ENCODE measurements around the gene TAS2R9.

Gene TAS2R9

DNA sequence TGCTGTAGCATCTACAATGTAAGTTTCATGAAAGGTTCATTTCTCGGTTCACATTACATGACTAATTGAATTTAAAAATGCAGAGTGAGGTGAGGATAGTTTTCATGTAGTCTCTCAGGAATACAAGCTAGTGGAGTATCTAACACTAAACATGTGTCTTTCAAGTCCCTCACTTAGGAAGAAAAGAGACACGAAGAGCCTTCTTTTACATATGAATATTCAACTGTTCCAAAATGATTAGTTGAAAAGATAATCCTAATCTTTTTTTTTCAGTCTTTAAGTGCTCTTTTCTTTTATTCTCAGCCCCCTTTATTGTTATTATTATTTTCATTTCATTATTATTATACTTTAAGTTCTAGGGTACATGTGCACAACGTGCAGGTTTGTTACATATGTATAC lies 28.5 kb upstream of the TAS2R9 start:
- no peak overlapping the region for H3K27ac ChIP-seq
- TF ChIP-seq, protein P1, sequence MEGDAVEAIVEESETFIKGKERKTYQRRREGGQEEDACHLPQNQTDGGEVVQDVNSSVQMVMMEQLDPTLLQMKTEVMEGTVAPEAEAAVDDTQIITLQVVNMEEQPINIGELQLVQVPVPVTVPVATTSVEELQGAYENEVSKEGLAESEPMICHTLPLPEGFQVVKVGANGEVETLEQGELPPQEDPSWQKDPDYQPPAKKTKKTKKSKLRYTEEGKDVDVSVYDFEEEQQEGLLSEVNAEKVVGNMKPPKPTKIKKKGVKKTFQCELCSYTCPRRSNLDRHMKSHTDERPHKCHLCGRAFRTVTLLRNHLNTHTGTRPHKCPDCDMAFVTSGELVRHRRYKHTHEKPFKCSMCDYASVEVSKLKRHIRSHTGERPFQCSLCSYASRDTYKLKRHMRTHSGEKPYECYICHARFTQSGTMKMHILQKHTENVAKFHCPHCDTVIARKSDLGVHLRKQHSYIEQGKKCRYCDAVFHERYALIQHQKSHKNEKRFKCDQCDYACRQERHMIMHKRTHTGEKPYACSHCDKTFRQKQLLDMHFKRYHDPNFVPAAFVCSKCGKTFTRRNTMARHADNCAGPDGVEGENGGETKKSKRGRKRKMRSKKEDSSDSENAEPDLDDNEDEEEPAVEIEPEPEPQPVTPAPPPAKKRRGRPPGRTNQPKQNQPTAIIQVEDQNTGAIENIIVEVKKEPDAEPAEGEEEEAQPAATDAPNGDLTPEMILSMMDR (conservative IDR thresholded peaks at IDR 0.05) = no peak
- no peak for TF ChIP-seq ZFX (IDR thresholded peaks at IDR 0.05)

DNA sequence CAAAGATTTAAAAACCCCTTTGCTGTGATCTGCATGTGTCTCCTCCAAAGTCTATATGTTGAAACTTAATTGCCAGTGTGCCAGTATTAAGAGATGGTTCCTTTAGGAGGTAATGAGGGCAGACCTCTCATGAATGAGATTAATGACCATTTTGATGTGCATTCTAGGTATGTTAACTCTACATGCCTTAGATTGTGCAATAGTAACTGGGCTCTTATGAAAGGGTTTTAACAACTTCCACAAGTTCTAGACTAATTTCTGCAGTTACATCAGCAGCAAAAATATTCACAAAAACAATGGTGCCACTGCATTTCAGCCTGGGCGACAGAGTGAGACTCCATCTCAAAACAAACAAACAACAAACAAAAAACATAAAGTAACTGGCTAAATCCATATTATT lies 20.0 kb upstream of the TAS2R9 start:
- TF ChIP-seq ZFX (IDR thresholded peaks at IDR 0.05) = no peak
- TF ChIP-seq, protein P1 (conservative IDR thresholded peaks at IDR 0.05) = no peak
- H3K27ac ChIP-seq = no peak overlapping the region

DNA sequence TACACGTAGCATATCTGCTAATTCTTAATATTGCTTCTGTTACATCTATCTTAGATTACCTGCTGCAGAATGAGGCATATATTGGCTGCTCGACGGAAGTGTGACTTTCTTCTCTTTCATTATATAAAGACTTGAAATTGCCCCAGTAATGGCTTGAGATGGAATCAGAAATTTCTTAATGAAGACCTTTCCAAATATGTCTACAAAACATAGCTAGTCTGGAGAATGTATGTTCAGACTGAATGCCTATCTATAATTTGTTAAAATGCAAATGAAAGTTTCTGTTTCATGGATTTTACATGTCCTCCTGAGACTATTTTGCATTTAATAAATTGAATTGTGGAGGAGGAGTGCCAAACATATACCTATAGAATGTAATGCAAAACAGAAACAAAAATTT lies 16.3 kb upstream of the TAS2R9 start, which contains the start of gene TAS2R10:
Gene TAS2R10 (minus strand): TSS at position 101 of the 400 bp plus-strand sequence. CDS start 89 bp downstream, at position 12.
- no peak for TF ChIP-seq ZFX (IDR thresholded peaks at IDR 0.05)
- TF ChIP-seq, protein P1 (conservative IDR thresholded peaks at IDR 0.05) = no peak
- H3K27ac ChIP-seq = no peak within 1 kb of the TSS

DNA sequence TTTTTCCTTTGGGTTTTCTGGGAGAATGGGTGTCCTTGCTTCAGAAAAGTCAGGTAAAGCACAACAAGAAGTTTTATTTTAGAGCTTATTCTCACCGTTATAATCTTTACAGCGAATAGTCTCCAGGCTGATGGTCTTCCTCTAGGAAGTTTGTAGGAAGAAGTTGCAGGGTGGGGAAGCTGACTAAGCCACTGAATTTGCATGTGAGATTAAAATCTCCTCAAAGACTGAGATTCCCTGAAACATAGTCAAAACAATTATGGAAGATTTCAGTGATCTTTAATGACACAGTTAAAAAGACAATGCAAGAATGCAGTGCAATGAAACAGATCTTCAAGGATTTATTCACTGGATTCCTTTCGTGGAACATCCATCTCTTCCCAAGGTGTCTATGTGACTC lies 15.0 kb upstream of the TAS2R9 start:
- TF ChIP-seq ZFX (IDR thresholded peaks at IDR 0.05) = no peak
- TF ChIP-seq, protein P1 (conservative IDR thresholded peaks at IDR 0.05) = no peak
- no peak overlapping the region for H3K27ac ChIP-seq

DNA sequence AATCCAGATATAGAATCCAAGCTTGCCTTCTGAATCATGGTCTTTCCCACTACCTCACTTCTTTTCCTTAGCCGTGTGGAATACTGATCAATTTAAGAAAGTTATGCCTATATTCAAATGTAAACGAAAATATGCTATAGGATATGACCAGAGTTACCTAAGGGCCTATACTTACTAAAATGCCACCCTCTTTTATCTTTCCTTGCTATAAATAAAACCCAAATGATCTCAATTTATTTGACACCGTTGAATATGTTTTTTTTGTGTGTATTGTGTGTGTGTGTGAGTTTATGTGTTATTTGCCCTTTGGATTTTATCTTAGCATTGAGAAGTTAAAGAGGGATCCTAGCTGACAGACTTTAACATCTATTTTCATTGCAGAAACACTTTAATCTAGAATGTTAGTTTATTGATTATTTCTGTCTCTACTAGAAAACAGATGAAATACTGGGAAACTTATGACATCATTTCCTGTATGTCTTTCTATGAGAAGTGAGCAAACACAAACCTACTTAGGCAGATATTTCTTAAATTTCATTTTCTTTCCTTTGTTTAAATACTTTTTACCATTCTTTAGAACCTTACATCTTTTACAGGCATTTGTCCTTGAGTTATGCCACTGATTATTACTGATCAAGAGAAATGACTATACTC lies 2.0 kb upstream of the TAS2R9 start:
- TF ChIP-seq, protein P1 (conservative IDR thresholded peaks at IDR 0.05) = no peak
- TF ChIP-seq ZFX (IDR thresholded peaks at IDR 0.05) = no peak
- H3K27ac ChIP-seq = no peak overlapping the region

DNA sequence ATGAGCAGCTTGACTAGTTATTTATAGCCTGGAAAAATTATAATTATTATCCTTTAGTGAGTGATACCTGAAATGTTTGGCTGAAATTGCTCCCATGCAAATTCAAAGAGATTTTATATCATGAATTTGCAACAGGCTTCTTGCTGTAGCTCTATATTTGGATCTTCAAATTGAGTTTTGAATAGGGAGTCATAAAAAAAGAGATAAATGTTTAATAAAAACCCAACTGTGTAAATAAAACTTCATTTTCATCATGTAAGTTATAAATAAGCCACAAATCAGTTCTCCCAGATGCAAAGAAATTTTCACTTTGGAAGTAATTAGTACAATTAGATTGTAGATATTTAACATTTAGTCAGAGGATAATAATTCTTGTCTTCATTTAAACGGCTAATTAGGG lies 2.8 kb downstream of the TAS2R9 start, which contains the start of gene TAS2R8:
Gene TAS2R8 (minus strand): TSS at position 101 of the 400 bp plus-strand sequence. CDS start 306 bp downstream, outside the sequence.
- no peak within 1 kb of the TSS for H3K27ac ChIP-seq
- TF ChIP-seq, protein P1 (conservative IDR thresholded peaks at IDR 0.05) = no peak
- TF ChIP-seq ZFX (IDR thresholded peaks at IDR 0.05) = no peak

DNA sequence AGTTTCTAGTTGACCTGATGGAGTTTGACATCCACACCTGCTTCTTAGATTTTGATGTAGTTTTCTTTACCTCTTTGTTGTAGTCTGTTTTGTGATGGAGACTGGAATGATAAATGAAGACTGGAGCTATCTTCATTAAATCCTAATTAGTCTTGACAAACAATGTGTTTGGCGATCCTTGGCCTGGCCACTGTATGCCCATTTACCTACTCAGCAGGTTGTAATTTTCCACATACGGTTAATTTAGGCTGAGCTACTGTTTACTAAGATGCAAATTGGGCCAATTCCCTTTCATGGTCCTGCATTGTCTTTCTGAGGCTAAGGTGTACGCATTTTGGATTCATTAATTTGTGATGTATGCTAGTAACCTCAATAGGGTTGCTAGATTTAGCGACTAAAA lies 7.4 kb downstream of the TAS2R9 start, which contains the start of gene TAS2R7:
Gene TAS2R7 (minus strand): TSS at position 41 of the 400 bp plus-strand sequence. CDS start 57 bp downstream, outside the sequence.
- TF ChIP-seq ZFX (IDR thresholded peaks at IDR 0.05) = no peak
- TF ChIP-seq, protein P1 (conservative IDR thresholded peaks at IDR 0.05) = no peak
- no peak within 1 kb of the TSS for H3K27ac ChIP-seq
